NCI-H526 treated with DMSO at 0.1 percent for 48 hours (cell line): Measurements from ENCODE around the gene BEST2.

Experiments
- DNase-seq: peaks from one replicate; lab custom pipeline; 2025; lab: John Stamatoyannopoulos, UW

BEST2 gene

DNA sequence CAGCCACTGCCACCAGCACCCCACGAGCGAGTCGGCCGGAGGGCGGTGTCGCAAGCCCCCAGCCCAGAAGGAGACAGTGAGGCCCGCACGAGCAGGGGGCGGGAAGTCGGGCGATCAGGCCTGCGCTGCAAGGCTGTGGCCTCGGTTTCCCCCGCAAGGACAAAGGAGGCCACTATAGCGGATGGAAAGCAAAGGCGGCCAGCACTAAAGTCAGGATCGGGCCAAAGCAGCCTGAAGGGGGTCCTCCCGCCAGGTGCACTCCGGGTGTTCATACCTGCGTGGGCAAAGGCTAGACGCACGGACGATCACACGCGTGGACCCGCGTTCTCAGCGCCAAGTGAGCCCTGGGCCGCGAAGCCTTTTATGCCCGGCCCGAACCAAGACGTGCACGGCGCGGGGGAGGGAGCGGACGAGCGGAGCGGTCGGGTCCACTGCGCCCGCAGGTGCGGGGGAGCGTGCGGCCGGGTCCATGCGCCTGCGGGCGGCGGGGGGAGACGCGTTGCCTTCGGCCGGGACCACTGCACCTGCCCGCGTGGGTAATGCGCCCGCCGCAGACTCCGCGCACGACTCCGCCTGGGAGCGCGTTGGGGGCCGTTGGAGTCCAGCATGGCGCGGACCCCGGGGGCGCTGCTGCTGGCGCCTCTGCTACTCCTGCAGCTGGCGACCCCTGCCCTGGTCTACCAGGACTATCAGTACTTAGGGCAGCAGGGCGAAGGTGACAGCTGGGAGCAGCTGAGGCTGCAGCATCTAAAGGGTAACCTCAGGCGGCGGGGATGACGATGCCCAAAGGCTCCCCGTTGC is 50.1 kb downstream of the BEST2 start, which contains the start of the genes PRDX2 and THSD8:
Gene PRDX2 (minus strand): TSS at position 335 of the 801 bp plus-strand sequence. CDS start 539 bp downstream, outside the sequence.
Gene THSD8 (plus strand): TSS at position 604 of the 801 bp plus-strand sequence. CDS start 3 bp downstream, at position 607.
- peak; percentile 61 for DNase-seq

DNA sequence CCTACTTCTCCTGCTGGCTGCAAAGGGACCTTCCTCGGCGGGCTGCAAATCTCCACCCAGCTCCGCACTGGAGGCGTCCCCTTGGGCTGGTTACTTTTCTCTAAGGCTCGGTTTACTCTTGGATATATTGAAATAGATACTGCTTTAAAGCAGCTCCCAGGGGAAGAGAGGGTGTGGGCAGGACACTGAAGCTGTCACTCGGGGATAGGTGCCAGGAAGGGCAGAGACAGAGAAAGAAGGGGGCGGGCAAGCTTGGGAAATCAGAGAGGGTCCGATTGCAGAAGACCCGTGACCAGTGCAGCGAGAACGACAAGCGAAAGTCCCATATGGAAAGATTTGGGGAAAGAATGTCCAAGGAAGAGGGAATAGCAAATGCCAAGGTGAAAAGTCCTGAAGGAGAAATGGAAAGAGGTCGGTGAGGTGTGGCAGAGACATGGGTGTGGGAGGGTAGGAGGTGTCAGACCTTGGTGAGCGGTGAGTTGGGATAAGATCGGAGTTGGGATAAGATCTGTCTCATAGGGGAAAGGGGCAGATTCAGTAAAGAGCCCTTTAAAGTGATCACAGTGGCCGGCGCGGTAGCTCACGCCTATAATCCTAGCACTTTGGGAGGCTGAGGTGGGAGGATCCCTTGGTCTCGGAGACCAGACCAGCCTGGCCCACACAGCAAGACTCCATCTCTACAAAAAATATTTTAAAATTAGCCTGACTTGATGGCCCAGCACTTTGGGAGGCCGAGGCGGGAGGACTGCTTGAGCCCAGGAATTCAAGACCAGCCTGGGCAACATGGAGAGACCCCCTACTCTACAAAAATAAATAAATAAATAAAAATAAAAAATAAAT is 50.9 kb downstream of the BEST2 start:
- no peak for DNase-seq

DNA sequence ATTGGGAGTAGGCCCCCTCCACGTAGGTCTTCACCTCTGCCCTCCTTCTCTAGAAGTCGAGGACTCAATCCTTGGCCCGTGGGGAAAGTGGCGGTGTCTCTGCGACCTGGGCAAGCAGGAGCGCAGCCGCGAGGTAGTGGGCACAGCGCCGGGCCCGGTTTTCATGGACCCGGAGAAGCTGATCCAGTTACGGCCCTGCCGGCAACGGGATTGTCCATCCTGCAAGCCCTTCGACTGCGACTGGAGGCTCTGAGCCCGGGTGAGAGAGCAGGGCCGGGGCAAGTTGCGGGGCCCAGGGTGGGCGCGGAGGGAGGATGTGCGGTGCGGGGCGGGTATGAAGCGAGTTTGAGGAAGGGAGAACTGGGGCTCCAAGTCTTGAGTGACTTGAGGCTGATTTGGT is 52.5 kb downstream of the BEST2 start:
- no peak for DNase-seq

DNA sequence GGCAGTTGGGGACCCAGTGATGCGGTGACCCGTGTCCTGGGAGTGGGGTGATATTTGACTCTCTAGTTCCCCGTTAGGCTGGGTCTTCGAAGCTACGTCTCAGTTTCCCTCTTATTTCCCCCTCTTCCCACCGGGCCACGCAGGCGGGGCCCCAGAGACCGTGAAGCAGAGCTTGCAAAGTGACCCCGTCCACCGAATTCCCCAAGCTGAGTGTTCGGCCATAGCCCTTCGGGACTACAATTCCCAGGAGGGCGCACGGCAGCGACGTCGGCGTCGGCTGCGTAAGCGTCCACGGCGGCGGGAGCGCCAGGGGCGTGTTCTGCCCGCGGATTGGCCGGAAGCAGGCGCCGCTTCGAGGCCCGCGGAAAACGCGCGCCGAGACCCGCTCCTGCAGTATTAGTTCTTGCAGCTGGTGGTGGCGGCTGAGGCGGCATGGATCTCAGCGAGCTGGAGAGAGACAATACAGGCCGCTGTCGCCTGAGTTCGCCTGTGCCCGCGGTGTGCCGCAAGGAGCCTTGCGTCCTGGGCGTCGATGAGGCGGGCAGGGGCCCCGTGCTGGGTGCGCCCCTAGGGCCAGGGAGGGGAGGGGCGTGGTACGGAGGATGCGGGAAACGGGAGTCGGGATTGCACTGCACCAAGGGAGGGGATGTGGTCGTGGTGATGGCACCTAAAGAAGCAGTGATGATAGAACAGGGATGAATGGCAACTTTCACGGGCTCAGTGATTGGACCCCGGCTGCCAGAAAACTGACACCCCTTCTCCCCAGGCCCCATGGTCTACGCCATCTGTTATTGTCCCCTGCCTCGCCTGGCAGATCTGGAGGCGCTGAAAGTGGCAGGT is 54.9 kb downstream of the BEST2 start, which contains the start of gene RNASEH2A:
Gene RNASEH2A (plus strand): TSS at position 343 of the 840 bp plus-strand sequence. CDS start 90 bp downstream, at position 433.
- DNase-seq = peak; percentile 32
